HG02938 (cell line): ENCODE measurements around the gene RCAN3.
"Not testable (repeated sequence)": the region's sequence is repeated elsewhere in the genome, so short reads cannot be mapped to it uniquely, and the experiment has no call there.

Source experiments
- ATAC-seq: cut with Tn5 transposase; IDR thresholded peaks from one replicate; pipeline ENCODE4 v1.9.1; 2021; ENCODE audit warnings: mild to moderate bottlenecking, moderate library complexity; ENCODE audit not compliant: unreplicated experiment

The RCAN3 gene

DNA sequence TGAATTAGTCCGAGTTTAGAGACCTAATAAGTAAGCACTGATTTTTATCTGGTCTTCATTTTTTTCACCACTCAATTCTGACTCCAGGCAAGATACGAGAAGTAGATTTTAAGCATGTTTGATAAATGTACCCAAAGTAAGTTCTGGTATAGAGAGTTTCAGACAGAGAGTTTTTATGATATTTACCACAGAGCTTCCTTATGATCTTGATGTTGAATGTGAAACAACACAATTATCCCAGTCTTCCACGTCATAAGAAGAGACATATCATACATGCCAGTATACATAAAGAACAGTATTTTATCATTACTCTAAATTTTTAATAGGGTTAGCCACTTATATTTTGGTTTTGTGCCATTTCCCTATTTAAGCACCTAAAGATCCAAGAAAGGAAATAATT is 45.4 kb downstream of the RCAN3 start:
- no peak for ATAC-seq

DNA sequence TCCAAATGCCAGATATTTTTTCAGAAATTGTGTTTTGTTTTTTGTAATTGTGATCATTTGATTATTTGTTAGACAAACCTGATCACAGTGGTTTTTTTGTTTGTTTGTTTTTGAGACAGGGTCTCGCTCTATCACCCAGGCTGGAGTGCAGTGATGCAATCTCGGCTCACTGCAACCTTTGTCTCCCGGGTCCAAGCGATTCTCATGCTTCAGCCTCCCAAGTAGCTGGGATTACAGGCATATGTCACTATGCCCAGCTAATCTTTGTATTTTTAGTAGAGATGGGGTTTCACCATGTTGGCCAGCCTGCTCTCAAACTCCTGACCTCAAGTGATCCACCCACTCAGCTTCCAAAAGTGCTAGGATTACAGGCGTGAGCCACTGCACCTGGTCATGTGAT is 46.6 kb downstream of the RCAN3 start:
- not testable (repeated sequence) for ATAC-seq

DNA sequence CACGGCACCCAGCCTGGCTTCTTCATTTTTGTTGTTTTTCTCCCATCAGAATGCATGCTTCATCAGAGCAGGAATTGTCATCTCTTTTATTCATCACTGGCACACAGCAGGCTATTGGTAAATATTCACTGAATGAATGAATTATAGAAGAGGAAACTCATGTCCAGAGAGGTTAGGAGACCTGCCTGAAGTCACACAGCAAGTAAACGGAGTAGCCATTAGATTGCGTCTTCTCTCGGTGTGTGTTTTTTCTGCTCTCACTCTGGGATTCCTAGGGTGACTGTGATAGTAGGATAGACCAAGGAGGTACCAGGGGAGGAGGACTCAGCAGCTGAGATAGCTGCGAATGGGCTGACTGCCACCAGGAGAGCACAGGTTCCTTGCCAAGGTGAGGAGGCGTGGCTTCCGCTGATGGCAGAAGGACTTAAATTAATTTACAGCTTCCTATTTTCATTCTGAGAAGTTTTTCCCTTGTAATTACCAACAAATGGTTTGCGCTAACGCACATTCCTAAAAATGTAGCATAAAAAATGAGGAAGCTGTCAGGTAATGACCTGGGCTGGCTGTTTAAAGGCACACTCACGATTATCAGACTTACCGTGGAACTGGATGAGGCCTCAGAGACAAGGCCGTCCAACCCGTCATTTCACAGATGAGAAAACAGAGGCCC is 48.8 kb downstream of the RCAN3 start:
- ATAC-seq, result no peak

DNA sequence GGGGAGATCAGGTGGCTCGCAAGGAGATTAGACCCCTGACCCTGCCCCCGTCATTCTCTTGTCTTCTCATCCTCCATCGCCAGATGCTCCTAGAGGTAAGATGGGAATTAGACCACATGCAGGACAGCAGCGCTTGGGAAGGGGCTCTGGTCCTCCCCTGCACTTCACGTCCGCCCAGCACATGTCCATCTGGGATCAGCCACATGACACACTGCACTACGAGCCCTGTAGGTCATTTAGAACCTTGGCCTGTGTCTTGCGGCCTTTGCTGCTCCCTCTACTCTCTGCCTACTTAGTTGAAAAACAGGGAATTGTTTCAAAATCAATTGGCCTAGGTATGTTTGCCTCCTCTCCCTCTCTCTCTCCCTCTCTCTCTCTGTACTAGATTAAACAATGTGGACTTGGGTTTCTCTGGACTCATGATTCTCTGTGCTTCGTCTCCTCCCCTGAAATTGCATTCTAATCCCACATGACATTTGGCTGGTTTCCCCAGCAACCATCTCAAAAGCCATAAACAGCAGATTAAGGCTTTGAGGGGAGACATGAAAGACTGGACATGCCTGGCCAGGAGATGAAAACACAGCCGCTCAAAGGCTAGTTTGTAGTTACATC is 49.4 kb downstream of the RCAN3 start:
- ATAC-seq, result no peak

DNA sequence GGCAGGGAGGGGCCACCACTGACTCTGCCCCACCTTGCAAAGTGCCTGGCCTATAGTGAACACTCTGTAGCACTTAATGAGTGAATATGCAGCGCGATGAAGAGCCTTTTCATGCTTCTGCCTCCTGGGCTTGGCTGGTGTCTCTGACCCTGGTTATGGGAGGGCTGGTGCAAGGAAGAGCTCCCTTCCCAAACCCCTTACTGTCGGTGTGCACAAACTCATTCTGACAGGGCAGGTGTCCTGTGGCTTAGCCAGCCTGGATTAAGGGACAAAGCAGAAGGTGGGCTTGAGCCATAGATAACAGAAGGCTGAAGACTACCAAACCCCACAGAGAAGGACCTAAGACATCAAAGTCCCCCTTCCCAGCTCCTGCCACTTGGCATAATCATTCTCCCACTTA is 51.3 kb downstream of the RCAN3 start:
- no peak for ATAC-seq

DNA sequence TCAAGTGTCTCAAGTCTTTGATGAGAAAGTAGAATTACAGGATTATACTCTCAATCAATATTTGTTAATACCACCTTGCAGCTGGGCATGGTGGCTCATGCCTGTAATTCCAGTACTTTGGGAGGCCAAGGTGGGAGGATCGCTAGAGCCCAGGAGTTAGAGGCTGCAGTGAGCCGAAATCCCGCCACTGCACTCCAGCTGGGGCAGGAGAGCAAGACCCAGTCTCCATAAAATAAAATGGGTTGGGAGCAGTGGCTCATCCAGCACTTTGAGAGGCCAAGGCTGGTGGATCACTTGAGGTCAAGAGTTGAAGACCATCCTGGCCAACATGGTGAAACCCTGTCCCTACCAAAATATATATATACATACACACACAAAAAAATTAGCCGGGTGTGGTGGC is 52.1 kb downstream of the RCAN3 start:
- no peak for ATAC-seq

DNA sequence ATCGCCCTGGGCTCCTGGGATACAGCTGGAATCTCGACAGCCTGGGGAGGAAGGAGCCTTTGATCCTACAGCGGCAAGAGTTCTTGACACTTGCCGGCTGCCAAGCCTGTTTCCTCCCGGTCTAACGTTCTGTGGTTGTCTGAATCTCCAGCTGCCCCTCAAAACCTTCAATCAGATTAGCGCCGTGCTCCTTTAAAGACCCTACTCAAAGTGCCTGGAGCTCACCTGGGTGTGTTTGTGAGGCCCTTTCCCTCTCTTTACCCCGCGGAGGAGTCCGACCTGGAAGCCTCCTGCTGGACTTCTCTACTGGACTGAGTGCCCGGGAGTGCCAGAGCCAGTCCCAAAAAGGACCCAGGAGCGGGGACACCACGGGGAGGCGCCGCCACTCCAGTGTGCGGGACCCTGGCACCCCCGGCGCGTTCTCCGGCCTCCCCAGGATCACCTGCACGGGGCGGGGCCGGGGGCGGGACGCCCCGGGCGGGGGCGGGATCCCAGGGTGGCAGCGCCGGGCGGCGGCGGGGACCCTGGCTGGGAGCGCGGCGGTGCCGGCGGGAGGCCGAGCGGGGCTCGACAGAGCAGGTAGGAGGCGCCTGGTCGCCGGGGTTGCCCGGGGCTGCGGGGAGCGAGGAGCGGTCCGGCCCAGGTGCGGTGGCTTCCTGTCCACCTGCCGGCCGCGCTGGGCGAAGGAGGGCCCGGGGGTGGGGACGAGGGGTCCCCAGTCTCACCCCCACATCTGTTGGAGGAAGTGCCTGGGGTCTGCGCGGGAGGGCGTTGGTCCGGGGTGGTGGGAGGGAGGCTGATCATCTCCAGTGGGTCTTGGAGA is 53.2 kb downstream of the RCAN3 start, which contains the start of gene NCMAP:
TSS of gene NCMAP (plus strand) at position 497 of the 823 bp plus-strand sequence. CDS start 39,344 bp downstream, outside the sequence.
- ATAC-seq, result no peak

DNA sequence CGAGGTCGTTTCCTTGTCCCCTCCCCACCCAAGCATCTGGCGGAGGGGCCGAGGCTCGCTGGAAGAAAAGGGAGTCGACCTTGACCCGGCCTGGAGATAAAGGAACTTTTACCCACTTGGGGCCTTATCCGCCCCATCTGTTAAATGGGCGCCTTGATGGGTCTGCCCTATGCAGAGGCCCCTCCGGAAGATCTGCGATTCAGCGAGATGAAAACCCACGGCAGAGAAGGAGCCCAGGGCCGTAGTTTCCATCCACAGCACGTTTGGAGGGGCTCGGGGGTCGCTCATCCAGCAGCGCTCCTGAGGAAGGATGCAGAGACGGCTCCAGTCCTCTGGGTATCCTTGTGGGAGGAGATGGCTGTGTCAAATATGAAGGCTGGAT is 53.8 kb downstream of the RCAN3 start:
- ATAC-seq, result no peak

DNA sequence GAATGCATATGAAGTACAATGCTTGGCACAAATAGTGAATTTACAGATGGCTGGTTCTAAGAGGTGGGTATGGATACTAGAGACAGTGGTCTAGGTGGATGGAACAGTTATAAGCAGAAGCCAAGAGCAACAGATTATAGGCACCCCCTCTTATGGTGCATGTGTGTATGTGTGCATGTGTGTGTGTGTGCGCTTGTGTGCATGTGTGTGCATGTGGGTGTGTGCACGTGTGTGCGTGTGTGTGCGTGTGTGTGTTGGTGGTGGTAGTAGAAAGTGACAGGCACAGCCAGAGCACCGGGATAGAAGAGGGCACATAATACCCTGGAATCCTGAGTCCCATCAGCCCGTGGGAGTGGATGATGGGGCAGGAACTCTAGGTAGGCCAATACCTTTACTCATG is 54.6 kb downstream of the RCAN3 start:
- no peak for ATAC-seq

DNA sequence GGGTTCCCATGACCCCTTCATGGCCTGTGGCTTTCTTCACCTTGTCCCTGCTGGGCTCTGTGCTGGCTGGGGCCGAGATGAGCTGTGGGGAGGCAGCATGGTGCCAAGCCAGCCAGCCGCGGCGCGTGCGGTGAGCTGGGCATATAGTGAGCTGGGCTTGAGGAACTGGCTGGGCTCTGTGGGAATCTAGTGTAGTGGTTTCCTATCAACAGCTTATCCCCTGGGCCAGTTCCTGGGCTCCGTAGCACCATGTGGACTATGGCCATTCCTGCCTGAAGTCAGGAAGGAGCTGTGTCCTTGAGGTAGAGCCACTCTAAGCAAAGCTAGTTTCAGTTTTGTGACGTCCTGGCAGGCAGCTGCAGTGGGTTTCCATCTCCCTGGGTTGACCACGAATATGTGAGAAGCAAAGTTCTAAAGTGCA is 55.1 kb downstream of the RCAN3 start:
- no peak for ATAC-seq

DNA sequence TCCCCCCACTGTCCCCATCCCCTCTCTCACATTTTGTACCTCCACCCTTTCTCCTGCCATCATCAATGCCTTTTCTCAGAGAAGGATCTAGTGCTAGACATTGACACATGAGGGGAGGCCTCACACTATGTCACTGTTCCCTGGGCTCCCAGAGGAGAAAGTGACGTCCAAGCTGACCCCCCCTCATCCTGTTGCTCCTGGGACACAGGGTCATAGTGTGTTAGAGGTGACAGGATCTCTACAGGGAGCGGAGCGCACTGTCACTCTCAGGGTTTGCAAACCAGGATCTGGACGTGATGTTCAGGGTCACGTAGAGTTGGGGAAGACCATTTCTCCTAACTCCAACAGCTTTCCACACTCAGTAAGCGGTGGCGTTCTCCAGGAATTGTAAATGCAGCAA is 55.8 kb downstream of the RCAN3 start:
- no peak for ATAC-seq

DNA sequence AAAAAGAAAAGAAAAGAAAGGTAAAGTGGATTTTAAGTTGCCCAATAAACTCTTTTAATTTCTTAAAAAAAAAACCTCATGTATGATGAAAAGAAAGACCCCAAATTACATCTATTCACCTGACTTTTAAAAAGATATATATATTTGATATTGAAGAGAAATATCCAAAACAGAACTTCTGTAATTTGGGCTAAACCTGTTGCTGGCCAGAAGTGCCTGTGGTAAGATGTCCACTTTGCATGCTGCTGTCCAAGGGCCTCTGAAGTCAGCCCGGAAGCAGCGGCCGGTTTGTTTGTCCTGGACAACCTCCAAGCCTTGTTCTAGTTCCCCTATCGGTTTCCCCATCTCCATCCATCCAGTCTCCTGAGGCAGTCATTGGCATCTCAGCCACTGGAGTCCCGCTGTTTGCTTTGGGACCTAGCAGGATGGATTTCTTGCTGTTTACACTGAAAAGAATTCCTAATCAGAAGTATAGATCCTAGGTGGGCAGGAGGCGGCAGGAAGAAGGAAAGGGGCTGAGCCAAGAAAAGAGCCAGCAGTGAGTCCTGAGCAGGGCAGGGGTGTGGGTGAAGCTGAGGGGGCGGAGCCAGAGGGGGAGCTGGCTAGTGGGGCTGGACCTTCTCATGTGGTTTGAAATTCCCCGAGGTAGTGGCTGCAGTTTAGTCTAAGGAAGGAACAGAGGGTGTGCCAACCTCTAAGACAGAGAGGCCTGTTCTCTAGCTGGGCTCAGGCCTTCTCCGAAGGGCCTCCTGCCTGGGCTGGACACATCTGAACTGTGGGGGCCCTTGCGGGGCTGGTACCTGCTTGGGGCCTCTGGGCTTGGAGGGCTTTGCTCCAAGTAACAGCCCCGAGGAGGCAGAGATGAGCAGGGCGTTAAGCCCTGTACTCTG is 56.5 kb downstream of the RCAN3 start:
- ATAC-seq, result no peak

DNA sequence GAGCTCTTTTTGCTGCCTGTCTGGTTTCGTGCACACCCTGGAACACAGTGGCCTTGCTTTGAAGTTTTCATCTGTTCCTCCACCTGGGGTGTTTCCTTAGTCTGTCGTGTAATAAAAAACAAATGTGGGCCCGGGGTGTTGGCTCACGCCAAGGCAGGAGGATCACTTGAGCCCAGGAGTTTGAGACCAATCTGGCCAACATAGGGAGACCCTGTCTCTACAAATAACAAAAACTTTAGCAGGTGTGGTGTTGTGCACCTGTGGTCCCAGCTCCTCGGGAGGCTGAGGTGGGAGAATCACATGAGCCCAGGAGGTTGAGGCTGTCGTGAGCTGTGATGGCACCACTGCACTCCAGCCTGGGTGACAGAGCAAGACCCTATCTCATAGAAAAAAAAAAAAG is 57.7 kb downstream of the RCAN3 start:
- ATAC-seq, result no peak

DNA sequence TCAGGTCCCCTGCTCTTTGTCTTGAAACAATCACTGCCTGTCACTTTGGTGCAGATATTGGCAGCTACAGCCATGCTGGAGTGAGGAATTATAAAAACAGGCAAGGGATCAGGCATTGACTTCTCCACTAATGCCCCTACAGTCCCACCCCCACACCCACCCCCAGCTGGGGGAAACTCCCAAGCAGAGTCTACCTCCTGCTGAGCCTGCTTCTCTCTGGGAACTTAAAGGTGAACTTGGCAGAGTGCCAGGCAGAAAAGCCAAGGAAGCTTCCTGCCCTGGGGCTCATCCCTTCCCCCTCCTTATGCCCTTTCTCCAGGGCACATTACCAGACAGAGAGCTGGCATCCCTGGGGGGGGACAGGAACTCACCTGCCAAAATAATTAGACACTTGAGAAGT is 60.0 kb downstream of the RCAN3 start:
- no peak for ATAC-seq

DNA sequence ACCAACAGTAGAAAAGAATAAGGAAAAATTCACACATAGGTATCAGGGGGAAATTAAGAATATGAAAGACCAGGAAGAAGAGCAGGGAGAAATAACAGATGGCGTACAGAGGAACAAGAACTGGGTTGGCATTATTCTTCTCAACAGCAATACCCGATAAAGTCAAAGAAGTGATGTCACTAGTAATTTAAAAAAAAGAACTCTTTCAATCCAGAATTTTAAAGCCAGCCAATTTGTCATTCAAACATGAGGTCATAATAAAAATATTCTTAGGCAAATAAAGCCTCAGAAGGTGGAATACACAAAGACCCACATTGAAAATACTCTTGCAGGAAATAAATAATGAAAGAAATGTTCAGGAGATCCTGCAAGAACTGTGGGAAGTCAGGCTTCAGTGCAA is 62.1 kb downstream of the RCAN3 start:
- no peak for ATAC-seq

DNA sequence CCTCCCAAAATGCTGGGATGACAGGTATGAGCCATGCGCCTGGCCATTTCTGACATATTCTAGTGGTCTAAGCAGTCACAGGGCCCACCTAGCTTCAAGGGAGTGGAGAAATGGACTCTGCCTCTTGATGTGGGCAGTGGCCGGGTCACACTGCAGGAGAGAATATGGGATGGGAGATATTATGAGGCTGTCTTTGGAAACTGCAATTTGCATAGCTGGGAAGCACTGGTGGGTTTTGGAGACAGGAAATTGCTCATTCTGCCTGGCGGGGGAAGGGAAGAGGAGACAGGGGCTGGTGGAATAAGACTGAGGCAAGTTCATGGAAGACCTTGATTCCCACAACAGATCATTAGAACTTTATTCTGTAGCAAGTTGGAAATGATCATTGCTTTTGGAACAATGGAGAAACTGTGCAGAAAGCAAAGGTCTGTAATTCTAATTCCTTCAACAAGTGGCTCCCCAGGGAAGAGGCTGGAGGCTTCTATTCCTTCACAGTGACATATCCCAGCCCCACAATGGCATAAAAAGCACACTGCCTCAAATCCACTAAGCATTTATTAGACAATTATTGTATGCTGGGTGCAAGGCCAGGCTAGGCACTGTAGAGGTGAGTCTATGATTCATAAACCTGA is 63.7 kb downstream of the RCAN3 start:
- no peak for ATAC-seq

DNA sequence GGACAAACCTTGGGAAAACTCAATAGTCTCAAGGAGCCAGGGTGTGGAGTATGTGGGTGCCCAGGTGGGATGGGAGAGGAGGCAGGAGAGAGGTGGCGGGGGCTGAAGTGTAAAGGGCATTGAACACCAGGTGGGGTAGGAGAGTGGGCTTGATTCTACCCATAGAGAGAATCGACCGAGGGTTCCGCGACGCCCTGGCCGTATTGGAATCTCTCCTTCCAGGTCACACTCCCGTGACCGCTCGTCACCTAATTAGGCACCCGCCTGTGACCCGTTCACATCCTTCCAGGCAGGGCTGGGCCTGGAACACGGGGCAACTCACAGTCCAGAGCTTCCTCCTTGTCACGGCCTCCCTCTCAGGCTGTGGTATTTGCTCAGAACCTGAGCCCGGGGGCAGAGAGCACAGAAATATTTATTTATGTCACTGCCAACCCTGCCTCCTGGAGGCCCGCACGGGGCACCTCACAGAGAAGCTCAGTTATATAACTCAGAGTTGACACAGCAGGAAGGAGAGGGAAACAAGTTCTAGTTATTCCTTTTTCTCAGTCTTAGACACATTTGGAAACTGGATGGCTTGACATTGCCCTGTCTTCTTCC is 65.3 kb downstream of the RCAN3 start:
- ATAC-seq, result no peak

DNA sequence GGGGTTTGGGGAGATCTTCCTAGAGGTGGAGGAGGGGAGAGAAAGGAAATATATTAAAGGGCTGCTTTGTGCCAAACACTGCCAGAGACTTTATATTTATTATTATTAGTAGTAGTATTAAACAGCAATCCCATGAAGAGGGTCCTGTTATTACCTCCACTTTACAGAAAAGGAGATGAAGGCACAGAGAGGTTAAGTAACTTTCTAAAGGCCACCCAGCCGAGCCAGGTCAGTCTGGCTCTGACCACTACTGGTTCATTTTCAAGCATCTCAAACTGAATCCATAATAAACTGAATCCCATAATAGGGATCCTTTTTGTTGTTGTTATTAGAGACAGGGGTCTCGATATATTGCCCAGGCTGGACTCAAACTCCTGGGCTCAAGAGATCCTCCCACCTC is 65.8 kb downstream of the RCAN3 start:
- ATAC-seq, result no peak

DNA sequence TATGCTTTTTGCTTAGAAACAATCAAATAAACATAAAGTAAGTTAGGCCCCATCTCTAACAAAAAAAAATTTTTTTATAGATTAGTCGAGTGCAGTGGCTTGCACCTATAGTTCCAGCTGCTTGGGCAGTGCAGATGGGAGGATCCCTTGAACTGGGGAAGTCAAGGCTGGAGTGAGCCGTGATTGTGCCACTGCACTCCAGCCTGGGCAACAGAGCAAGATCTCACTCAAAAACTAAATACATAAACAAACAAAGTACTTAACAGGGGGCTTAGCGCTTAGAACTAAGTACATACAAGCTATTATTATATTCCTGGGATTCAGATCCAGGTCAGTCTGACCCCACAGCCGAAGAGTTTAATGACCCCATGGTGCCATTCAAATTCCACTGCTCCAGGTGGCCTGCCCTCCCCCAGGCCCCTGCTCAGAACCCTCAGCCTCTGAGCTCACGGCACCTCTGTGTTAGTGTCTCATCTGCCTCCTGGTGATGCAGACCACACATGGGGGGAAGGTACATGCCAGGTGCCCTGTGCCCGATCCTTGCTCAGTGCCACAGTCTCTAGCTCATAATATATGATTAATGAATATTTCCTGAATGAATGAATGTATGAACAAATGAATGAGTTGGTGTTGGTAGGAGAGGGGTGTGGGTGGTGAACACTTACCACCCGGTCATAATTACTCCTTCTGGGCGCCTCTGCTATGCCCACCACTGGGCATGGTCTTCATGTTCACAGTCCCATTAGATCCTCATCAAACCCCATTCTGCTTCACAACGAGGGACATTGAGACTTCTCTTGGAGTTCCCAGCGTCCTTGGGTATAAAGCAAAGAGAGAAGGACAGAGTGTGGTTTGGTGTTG is 67.9 kb downstream of the RCAN3 start:
- ATAC-seq, result no peak
